ENCODE results near the gene RNLS. TPM values are rescaled to one million over a fixed set of nuclear protein-coding genes. Genes with fewer than 3 reads are reported as not detected.

The RNLS gene
- polyA plus RNA-seq, 3 donors, result 3.3 to 3.9 (median 3.7) TPM

DNA sequence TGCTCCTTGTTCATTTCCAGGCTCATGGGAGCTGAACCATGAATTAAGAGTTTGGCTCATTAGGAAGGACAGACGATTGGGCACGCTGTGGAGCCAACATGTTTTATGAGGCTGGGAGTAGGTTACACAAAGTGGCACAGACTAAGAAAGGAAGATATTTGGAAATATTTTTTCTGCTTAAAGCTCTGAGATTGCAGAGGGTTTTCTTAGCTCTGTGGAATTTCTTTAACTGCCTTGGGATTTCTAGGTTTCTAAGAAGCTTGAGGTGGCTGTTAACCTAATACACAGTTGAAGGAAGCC is 344.6 kb downstream of the RNLS start:
- DNase-seq, result no peak
- Histone ChIP-seq H2AFZ (ENCODE audit: insufficient read depth, low read depth, low read length, poor library complexity, severe bottlenecking) (no peak overlapping the region), H3K27me3 (ENCODE audit: control insufficient read depth in 2 of 2, insufficient read depth in 2 of 2, low read length in 2 of 2) (no peaks in the 10 kb centered on the region), H3K36me3 (replicated peaks in 1 of 2; ENCODE audit: control insufficient read depth in 1 of 2, insufficient read depth in 2 of 2, low read length in 2 of 2) (no peaks in the 10 kb centered on the region), H3K79me2 (ENCODE audit: insufficient read depth, low read length) (no peaks in the 10 kb centered on the region), H3K4me2 (replicated peaks; ENCODE audit: extremely low read depth, low read length, poor library complexity, severe bottlenecking) (no peak overlapping the region), H3K4me1 (ENCODE audit: control insufficient read depth in 1 of 2, insufficient read depth in 2 of 2, low read length in 2 of 2) (peaks cover 0 to 8% of the 10 kb centered on the region in 2 donors), H3K4me3 (replicated peaks in 1 of 3; ENCODE audit: low read depth in 2 of 3, low read length in 3 of 3) (no peak overlapping the region), H3K9ac (ENCODE audit: insufficient read depth, low read length, poor library complexity, severe bottlenecking) (no peak overlapping the region), H4K20me1 (ENCODE audit: insufficient read depth, low read length) (no peaks in the 10 kb centered on the region), H3K9me3 (replicated peaks in 1 of 2; ENCODE audit: control insufficient read depth in 1 of 2, insufficient read depth in 1 of 2, low read length in 2 of 2) (no peaks in the 10 kb centered on the region), H3K27ac (ENCODE audit: low read depth in 1 of 2, low read length in 2 of 2) (no peak overlapping the region)
- H3K27ac Mint-ChIP-seq, result no peak overlapping the region
- H3K9me3 Mint-ChIP-seq, result peaks cover 0 to 2% (median 0%) of the 10 kb centered on the region in 7 donors
- H3K4me1 Mint-ChIP-seq, result peaks cover 13% of the 10 kb centered on the region
- peaks cover 0 to 5% (median 3%) of the 10 kb centered on the region in 3 donors for H3K27me3 Mint-ChIP-seq (ENCODE audit: low read depth in 3 of 3)
- no peaks in the 10 kb centered on the region for H3K36me3 Mint-ChIP-seq
- intact Hi-C loops (cut with micrococcal nuclease), result no loop called here
- H3K4me3 Mint-ChIP-seq, result no peak overlapping the region
- TF ChIP-seq, protein P1, sequence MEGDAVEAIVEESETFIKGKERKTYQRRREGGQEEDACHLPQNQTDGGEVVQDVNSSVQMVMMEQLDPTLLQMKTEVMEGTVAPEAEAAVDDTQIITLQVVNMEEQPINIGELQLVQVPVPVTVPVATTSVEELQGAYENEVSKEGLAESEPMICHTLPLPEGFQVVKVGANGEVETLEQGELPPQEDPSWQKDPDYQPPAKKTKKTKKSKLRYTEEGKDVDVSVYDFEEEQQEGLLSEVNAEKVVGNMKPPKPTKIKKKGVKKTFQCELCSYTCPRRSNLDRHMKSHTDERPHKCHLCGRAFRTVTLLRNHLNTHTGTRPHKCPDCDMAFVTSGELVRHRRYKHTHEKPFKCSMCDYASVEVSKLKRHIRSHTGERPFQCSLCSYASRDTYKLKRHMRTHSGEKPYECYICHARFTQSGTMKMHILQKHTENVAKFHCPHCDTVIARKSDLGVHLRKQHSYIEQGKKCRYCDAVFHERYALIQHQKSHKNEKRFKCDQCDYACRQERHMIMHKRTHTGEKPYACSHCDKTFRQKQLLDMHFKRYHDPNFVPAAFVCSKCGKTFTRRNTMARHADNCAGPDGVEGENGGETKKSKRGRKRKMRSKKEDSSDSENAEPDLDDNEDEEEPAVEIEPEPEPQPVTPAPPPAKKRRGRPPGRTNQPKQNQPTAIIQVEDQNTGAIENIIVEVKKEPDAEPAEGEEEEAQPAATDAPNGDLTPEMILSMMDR (IDR thresholded peaks at IDR 0.05), result no peak
- 89% methylated on average over 2 of the region's 2 CpGs for WGBS (ENCODE audit: insufficient coverage)

DNA sequence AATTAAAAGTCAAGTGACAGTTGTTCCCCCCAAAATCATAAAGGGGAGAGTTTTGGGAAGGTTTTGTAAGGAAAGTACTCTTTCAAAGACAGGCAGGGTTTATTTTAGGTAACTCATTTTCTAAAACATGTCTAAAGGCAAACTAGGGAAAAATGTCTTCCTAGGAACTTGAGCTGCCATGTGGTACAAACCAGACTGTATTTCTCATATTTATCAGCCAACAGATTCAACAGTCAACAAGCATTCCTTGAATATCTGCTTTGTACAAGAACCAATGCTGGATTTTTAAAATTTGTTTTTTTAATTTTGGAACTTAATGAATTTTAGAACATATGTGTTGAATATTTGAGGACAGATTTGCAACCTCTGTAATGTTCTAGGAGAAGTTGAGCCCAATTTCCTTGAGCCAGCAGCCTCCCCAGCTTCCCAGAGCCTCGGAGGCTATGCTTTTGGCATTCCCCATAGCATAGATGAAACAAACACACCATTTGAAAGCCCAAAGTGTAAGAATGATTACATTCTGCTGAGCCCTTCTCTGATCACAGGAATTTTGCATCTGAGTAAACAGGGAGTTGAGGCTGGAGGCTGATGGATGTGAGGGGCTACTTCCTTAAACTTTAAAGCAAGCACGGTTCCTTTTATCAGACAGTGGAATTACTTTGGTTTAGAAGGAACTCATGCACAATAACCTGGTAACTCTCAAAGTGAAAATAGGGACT is 345.1 kb downstream of the RNLS start:
- Mint-ChIP-seq H3K36me3 (no peaks in the 10 kb centered on the region), H3K9me3 (peaks cover 0 to 2% (median 0%) of the 10 kb centered on the region in 7 donors), H3K27me3 (ENCODE audit: low read depth in 3 of 3) (peaks cover 0 to 5% (median 3%) of the 10 kb centered on the region in 3 donors), H3K4me3 (no peak overlapping the region), H3K27ac (no peak overlapping the region), H3K4me1 (peaks cover 13% of the 10 kb centered on the region)
- intact Hi-C loops (cut with micrococcal nuclease), result no loop called here
- no peaks in the 10 kb centered on the region for H3K27me3 ChIP-seq (ENCODE audit: control insufficient read depth in 2 of 2, insufficient read depth in 2 of 2, low read length in 2 of 2)
- no peak overlapping the region for H3K9ac ChIP-seq (ENCODE audit: insufficient read depth, low read length, poor library complexity, severe bottlenecking)
- H3K4me2 ChIP-seq (replicated peaks; ENCODE audit: extremely low read depth, low read length, poor library complexity, severe bottlenecking), result no peak overlapping the region
- H3K9me3 ChIP-seq (replicated peaks in 1 of 2; ENCODE audit: control insufficient read depth in 1 of 2, insufficient read depth in 1 of 2, low read length in 2 of 2), result no peaks in the 10 kb centered on the region
- no peak overlapping the region for H2AFZ ChIP-seq (ENCODE audit: insufficient read depth, low read depth, low read length, poor library complexity, severe bottlenecking)
- no peaks in the 10 kb centered on the region for H3K79me2 ChIP-seq (ENCODE audit: insufficient read depth, low read length)
- H3K27ac ChIP-seq (ENCODE audit: low read depth in 1 of 2, low read length in 2 of 2), result no peak overlapping the region
- TF ChIP-seq, protein P1 (IDR thresholded peaks at IDR 0.05), result no peak
- H3K4me3 ChIP-seq (replicated peaks in 1 of 3; ENCODE audit: low read depth in 2 of 3, low read length in 3 of 3), result no peak overlapping the region
- no peaks in the 10 kb centered on the region for H4K20me1 ChIP-seq (ENCODE audit: insufficient read depth, low read length)
- WGBS (ENCODE audit: insufficient coverage), result 20% methylated on average over 1 of the region's 2 CpGs
- no peaks in the 10 kb centered on the region for H3K36me3 ChIP-seq (replicated peaks in 1 of 2; ENCODE audit: control insufficient read depth in 1 of 2, insufficient read depth in 2 of 2, low read length in 2 of 2)
- no peak for DNase-seq
- peaks cover 0 to 8% of the 10 kb centered on the region in 2 donors for H3K4me1 ChIP-seq (ENCODE audit: control insufficient read depth in 1 of 2, insufficient read depth in 2 of 2, low read length in 2 of 2)

All from CD14-positive monocyte (primary cell).